Right ventricle myocardium inferior (tissue), 1 donor: ENCODE measurements around the gene LRRC4C. TPM values are rescaled to one million over a fixed set of nuclear protein-coding genes. Genes with fewer than 3 reads are reported as not detected.
"Not testable (repeated sequence)": the region's sequence is repeated elsewhere in the genome, so short reads cannot be mapped to it uniquely, and the experiment has no call there.

Experiments used
- ATAC-seq: fragments of 200-7000 bp; cut with Tn5 transposase; one replicate; pipeline ENCODE4 v1.9.1; 2020; ENCODE audit warnings: mild to moderate bottlenecking, moderate library complexity
- DNase-seq: peaks from one replicate; pipeline ENCODE4 v3.0.0; 2021; ENCODE audit errors: missing footprints
- intact Hi-C: fragments of 100-400 bp; cut with DNase I; formaldehyde crosslinking; loops from one replicate; pipeline ENCODE4 v1.11.0; 2022
- total RNA-seq: library from RNA; stranded (reverse); fragmentation: NEBNext Ultra II Directional; extraction: Animal tissue kit (Norgen Biotek cat#: 25700); gene quantifications from one replicate; pipeline ENCODE4 v1.2.1, GENCODE V29; 2021
- donor health status: DM: no; HTN: yes; CAD: no; lungs with severe emphysema.

The LRRC4C gene
- total RNA-seq, 1 donor from 2014 or later = 1.0 TPM

DNA sequence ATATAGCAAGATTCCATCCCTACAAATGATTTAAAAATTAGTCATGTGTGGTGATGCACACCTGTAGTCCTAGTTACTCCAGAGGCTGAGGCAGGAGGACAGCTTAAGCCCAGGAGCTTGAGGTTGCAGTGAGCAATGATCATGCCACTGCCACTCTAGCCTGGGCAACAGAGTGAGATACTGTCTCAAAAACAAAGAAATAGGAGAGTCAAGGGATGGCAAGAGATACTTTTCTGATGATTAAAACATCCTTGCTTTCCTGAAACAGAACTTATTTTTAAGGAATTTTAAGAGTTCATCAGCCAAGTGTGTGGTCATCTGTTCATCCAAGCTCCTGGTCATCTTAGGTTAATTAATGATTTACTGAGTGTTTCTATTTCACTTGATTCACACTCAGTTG is 1252.0 kb downstream of the LRRC4C start:
- ATAC-seq (no peak), DNase-seq (no peak)
- intact Hi-C loops = no loop called here

DNA sequence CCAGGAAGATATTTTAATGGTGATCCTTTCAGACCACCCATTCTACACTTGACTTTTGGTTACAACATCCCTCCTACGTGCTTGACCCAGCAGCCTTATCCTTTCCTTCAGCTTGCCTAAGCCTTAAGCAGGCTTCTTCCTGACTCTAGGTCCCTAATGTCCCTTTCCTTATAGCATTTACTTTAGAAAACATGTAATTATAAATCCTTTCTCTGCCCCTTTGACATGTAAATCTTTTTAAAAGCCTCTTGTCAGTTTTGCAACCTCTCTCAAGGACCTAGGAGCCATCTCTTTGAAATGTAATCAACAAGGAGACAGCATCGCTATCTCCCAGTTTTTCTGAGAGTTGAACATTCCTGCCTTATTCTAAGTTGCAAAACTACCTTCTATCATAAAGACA is 1255.2 kb downstream of the LRRC4C start:
- ATAC-seq = no peak
- DNase-seq = no peak
- intact Hi-C loops = no loop called here

DNA sequence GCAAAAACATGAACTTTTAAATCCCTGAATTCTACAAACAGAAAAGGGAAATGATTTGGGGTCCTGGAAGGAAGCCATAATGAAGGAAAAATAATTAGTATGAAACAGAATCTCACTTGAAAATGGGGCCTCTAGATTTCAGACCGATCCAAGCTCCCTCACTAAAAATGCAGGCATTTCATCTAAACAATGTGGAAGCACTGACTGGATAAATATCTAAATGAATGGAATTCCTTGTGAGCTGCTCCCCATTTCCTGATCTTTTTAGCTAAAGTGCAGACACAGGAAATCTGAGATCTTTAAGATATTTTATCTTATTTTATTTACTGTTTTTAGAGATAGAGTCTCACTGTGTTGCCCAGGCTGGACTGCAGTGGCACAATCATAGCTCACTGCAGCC is 1255.8 kb downstream of the LRRC4C start:
- DNase-seq (no peak), ATAC-seq (no peak)
- intact Hi-C loops = no loop called here

DNA sequence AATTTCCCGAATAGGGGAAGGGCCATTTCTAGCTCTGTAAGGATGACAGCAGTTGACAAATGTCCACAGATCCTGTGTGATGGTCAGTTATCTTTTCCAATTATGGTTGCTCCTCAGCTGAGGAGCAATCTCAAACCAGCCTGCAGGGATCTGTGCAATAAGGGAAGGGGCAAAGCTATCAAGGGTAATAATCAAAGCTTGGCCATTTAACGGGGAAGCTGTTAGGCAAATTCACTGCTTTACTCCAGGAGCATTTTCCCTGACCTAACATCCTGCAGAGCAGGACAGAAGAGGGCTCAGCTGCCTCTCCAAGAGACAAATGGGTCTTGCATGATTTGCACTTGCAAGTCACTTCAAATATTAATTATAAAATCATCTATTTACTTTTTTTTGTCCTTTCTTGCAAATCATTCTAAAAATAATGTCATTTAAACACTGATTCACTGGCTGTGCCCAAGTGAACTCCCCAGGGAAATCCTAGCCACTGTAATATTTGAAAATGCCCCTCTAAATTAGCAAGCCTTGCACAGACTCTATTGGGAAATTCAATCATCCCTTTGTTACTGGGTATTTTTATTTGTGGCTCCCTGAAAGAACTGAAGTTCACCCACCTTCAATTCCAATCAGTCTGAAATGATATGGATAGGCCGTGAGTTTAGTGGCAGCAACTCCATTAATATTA is 1256.7 kb downstream of the LRRC4C start:
- no peak for ATAC-seq
- no peak for DNase-seq
- intact Hi-C loops = no loop called here

DNA sequence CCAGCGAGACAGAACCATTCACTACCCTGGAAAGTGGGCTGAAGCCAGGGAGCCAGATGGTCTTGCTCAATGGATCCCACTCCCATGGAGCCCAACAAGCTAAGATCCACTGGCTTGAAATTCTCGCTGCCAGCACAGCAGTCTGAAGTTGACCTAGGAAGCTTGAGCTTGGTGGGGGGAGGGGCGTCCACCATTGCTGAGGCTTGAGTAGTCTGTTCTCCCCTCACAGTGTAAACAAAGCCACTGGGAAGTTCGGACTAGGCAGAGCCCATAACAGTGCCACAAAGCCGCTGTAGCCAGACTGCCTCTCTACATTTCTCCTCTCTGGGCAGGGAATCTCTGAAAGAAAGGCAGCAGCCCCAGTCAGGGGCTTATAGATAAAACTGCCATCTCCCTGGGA is 1266.9 kb downstream of the LRRC4C start:
- ATAC-seq, intact Hi-C loops, DNase-seq: not testable (repeated sequence)

DNA sequence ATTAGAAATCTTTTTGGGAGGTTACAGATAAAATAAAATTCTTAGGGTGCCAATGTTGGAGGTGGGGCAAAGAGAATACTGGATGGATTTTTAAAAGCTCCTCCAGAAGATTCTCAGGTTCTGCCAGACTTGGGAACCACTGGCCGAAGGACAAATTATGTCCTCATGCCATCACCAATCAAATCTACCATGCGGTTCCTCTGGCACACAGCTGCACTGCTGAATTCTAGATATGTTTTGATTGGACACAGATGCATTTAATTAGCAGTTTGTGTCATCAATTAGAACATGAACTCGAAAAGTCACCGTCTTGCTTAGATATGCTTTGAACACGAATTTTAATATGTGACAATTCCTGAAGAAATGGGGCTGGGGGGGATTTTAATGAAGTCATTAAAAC is 1269.2 kb downstream of the LRRC4C start:
- no peak for DNase-seq
- intact Hi-C loops = no loop called here
- no peak for ATAC-seq

DNA sequence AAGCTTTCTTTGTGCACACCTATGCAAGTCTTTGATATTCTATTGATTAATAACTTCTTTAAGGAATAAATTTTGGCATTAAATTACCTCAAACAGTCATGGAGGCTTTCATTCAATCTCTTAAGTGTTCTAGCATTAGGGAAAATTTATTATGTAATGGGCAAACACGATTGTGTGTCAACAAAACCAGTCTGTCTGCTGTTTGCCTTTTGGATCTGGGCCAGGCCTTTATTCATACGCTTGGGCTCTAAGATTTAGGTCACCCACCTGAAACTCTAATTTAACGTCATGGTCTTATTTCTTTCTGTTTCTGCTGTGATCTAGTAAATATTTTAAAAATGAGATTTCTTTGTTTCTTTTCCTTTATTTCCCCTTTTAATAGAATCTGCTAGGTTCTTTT is 1270.6 kb downstream of the LRRC4C start:
- no peak for ATAC-seq
- DNase-seq = no peak
- intact Hi-C loops = no loop called here

DNA sequence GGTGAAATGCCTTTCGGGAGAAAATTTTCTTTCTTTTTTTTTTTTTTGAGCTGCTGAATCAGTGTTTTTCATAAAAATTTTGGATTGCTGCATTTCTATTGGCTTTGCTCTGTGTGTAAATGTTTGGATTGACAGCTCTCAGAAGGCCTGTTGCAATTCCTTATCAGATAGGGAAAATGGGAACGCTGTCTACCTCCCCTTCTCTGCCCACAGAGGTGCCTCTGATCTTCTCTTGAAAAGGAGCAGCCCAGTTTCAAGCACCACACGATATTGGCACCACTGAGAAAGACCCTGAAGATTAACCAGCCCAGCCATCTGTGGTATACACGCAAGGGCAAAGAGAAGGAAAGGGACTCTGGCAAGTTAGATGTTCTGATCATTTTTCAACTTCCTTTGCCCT is 1272.2 kb downstream of the LRRC4C start:
- intact Hi-C loops = no loop called here
- DNase-seq (no peak), ATAC-seq (no peak)

DNA sequence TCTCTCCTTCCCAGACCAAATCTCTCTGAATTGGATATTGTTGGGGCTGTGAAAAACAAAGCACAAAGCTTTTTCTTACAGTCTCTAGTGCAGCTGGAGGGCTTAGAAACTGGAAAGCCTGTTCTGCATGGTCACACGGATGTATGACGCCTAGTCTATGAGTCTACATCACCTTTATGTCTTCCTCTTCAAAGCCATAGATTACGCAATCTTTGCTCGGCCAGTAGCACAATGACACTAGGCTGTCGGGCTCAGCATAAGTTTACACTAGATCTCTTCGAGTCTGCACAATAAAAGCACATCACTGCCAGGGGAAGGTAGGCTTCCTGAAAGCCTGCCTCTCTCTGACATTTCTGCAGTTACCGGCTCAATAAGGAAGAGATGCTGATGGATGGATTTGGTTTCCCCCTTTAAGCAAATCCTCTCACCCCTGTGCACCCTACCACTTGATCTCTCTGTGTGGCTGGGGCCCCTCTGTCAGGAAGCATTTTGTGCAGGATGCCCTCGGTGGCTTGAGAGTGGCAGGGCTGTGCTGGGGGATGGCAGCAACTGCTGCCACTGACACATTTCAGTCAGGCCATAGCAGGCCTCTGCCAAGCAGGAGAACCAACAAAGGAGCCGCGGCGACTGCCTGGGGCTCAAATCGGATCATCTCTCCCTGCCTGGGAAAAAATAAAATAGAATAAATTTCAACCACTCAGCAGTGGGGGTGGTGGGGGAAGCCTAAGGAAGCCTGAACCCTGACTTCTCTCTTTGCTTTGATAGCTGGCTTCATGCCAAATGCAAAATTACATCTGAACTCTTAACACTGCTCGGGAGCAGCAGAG is 1272.8 kb downstream of the LRRC4C start:
- no peak for ATAC-seq
- intact Hi-C loops = no loop called here

DNA sequence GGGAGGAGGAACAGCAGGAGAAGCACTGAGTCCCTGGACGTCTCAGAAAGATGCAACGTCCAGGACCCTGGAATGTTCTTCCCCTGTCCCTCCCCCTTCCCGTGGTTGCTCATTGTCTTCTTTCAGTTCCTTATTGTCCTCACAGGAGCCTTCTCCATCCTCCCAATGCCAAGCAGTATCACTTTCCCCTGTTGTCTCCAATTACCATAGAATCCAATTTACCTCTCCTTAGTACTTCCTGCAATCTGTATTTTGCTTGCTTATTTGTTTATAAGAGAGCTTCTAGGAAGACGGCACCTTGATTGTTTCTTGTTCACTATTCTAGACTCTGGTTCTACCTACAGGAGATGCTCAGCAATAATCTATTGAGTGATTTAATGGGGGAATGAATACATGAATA is 1273.7 kb downstream of the LRRC4C start:
- no peak for DNase-seq
- ATAC-seq = no peak
- intact Hi-C loops = no loop called here

More for the DNA sequence above, 1272.8 kb downstream of the LRRC4C start:
- peak; percentile 43 for DNase-seq

DNA sequence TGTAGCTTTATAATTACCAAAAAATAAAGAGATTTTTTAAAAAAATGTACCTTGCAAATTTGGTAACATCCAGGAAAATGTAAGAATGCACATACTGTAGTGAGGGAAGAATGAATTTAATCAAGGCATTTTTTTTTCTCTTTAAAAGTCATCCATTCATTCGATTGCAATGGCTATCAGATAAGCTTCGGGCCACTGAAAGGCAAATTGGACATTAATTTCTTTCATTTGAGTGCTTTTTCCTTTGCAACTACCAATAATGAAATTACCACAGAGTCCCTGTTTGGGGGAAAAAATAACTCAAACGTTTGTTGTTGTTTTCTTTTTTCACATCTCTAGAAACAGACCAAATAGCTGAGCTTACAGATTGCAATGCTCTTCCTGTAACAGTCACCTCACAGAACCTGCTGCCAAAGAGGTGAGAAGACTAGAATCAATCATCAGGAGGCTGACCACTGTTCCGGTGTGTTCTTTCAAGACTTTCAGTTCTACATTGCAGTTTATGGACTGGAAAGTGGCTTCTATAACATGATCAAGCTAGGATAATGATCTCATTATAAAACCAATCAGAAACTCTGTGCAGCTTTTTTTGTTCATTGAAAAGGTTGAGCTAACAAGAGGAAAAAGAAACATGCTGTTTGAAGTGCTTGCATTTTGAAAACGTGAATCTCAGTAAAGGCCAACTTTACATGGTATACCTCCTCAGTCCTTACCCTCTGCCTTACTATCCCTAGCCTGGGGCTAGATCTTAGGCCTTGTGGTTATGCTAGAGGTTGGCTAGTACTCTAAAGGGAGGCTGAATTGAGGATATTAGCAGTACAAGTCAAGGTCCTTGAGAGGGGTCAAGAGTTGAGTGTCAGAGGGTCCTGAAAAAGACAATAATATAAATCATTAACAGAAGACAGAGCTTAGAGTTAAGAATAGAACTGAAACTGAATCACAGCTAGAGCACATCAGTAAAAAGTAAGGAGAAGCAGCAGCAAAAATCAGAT is 1276.1 kb downstream of the LRRC4C start:
- ATAC-seq (no peak), DNase-seq (no peak)
- intact Hi-C loops = no loop called here

DNA sequence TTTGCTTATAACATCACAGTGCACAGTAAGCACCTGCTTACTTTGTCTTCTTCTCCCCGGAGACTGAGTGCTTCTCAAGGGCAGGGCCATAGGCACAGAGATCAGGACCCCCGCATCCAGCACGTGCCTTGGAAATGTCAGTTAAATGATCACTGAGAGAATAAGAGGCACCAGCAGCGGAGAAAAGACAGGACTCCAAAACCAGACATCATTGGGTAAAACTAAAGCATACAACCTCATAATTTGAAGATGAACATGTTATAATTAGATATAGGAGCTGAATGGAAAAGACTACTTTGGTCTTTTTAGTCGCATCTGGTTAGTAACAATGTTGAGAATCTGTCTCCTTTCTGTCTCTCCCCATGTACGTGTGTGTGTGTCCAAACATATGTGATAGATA is 1279.9 kb downstream of the LRRC4C start:
- intact Hi-C loops = no loop called here
- DNase-seq (no peak), ATAC-seq (no peak)

DNA sequence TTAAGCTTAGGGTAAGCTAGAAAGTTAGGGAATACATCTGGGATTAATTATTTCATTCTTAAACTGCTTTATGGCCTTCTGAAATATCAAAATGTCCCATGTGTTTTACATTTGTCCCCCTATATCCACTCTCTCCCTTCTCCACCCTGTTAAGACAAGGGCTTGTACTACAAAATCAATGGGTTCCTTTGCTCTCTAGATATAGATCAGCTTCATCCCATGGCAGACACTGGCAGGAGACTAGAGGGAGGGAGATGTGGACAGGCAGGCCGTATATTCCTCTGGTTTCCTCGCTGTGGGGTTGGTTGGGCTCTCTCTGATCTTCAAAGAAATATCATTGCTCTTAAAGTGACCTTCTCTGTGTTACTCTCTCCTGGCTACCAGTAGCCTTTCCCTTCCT is 1281.0 kb downstream of the LRRC4C start:
- DNase-seq (no peak), ATAC-seq (no peak)
- intact Hi-C loops = no loop called here

DNA sequence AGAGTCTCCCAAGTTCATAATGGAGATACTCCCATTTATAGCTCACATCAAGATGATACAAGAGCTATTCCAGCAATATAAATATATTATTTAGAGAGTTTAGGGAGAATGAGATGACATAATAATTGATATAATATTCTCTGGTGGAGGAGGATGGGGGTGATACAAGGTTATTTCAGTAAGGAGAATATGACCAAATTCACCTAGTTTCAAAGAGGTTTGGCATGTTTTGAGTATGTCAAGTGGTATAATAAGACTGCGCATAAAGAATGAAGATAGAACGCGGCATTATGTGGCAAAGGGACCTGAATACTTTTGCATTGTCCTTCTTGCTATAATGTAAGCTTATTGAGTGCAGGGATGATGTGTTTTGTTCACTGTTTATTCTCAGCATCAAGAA is 1283.5 kb downstream of the LRRC4C start:
- DNase-seq (no peak), ATAC-seq (no peak)
- intact Hi-C loops = no loop called here

DNA sequence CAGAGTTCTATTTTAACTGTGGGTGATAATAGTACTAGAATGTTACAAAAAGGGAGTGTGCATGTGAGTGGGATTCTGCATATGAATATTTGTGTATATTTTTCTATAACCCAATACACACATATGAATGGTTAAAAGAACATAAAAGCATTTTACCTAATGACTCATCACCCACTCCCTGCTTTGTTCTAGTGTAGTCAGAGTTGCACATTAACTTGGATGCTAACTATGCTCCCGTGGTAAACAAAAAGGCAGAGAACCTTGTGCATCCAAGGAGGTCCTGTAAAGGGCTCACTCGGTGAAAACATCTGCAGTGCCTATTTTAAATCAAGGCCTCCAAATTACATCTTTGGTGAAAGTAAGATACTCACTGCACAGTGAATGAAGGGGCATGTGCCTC is 1289.4 kb downstream of the LRRC4C start:
- ATAC-seq (no peak), DNase-seq (no peak)
- intact Hi-C loops = no loop called here

DNA sequence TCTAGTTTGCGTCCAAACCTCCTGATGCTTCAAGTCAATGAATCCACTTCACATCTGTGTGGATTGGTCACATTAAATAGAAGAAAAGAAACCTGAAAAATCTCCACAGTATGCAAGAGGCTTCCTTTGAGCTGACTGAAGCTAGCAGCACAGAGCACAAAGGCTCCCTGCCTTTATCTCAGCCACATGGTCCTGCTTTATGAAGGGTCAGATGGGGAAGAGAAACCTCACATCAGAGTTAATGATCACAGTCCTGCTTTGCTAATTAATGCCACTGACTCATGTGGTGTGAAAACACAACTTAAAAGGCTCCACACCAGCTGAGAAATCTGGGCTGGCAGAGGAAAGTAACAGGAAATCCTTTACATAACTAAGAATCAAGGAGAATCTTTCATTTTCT is 1291.0 kb downstream of the LRRC4C start:
- DNase-seq (no peak), ATAC-seq (no peak)
- intact Hi-C loops = no loop called here

DNA sequence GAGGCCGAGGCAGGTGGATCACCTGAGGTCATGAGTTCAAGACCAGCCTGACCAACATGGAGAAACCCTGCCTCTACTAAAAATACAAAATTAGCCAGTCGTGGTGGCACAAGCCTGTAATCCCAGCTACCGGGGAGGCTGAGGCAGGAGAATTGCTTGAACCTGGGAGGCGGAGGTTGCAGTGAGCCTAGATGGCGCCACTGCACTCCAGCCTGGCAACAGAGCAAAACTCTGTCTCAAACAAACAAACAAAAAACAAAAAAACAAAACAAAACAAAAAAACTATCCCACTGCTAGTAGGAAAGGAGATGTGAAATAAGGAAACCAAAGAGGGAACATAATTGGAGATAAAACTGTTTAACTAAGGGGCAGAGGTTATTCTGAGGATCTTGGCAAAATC is 1291.6 kb downstream of the LRRC4C start:
- ATAC-seq, intact Hi-C loops, DNase-seq: not testable (repeated sequence)

DNA sequence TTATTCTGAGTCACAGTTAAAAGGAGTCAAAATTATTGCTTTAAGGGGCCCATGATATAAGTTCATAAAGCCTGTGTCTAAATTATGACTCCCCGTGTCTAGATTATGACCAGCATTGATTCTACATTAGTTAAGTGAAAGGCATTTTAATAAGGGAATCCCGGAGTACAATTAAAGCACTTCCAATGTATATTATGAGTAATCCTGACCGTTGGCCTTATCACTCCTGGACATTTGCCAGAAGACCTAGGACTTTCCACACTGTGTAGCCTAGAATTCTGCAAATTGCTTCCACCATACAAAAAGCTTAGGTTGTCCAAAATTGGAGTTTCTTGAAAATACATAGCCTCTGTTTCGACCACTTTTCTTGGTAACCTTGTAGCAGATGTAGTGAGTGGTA is 1292.6 kb downstream of the LRRC4C start:
- DNase-seq (no peak), ATAC-seq (no peak)
- intact Hi-C loops = no loop called here
